GM11168 (cell line): ENCODE data around the gene WDR13.

ENCODE experiments used
- in situ Hi-C: fragments of 300-500 bp; cut with MboI; formaldehyde crosslinking; loops from one replicate; pipeline ENCODE4 v1.12.0; 2022; ENCODE audit warnings: low sequenced_read_pairs; ENCODE audit not compliant: unreplicated experiment

The WDR13 gene

GRCh38 chrX:48591255-48591791 lies 6.0 kb upstream of the WDR13 start:
- in situ Hi-C loops: no loop called here

GRCh38 chrX:48592971-48593370 lies 4.3 kb upstream of the WDR13 start:
- in situ Hi-C loops: no loop called here

- in situ Hi-C loops: no loop called here
These were observed 1.4 kb upstream of the WDR13 start for GRCh38 chrX:48595929-48596328.

- in situ Hi-C loops: no loop called here
These were observed 1.3 kb downstream of the WDR13 start for GRCh38 chrX:48598614-48599013.

GRCh38 chrX:48599341-48599740 lies 2.0 kb downstream of the WDR13 start:
- in situ Hi-C loops: no loop called here

GRCh38 chrX:48600226-48600625 lies 2.9 kb downstream of the WDR13 start:
- in situ Hi-C loops: no loop called here

GRCh38 chrX:48601741-48602394 lies 4.6 kb downstream of the WDR13 start:
- in situ Hi-C loops: no loop called here

GRCh38 chrX:48604701-48605100 lies 7.4 kb downstream of the WDR13 start:
- in situ Hi-C loops: no loop called here

GRCh38 chrX:48606091-48606490 lies 8.8 kb downstream of the WDR13 start:
- in situ Hi-C loops: no loop called here

GRCh38 chrX:48611703-48612102 lies 14.4 kb downstream of the WDR13 start:
- in situ Hi-C loops: no loop called here

- in situ Hi-C loops: no loop called here
These were observed 16.3 kb downstream of the WDR13 start for GRCh38 chrX:48613502-48614160.

GRCh38 chrX:48616576-48616975 lies 19.3 kb downstream of the WDR13 start:
- in situ Hi-C loops: no loop called here

GRCh38 chrX:48617542-48618340 lies 20.4 kb downstream of the WDR13 start:
- in situ Hi-C loops: no loop called here

- in situ Hi-C loops: no loop called here
These were observed 29.4 kb downstream of the WDR13 start for GRCh38 chrX:48626401-48627298.

GRCh38 chrX:48631376-48632090 lies 34.2 kb downstream of the WDR13 start:
- in situ Hi-C loops: no loop called here

GRCh38 chrX:48632207-48632606 lies 34.9 kb downstream of the WDR13 start:
- in situ Hi-C loops: no loop called here

GRCh38 chrX:48636301-48636700 lies 39.0 kb downstream of the WDR13 start:
- in situ Hi-C loops: no loop called here

GRCh38 chrX:48636776-48637175 lies 39.5 kb downstream of the WDR13 start:
- in situ Hi-C loops: no loop called here

- in situ Hi-C loops: no loop called here
These were observed 48.4 kb downstream of the WDR13 start for GRCh38 chrX:48645669-48646068.
